Body of pancreas (tissue), 4 donors: ENCODE data around the gene SOAT2. TPM values are rescaled to one million over a fixed set of nuclear protein-coding genes. Genes with fewer than 3 reads are reported as not detected.
"Not testable (repeated sequence)": the region's sequence is repeated elsewhere in the genome, so short reads cannot be mapped to it uniquely, and the experiment has no call there.

Source experiments
- ATAC-seq: fragments of 150-250 bp; one replicate; pipeline ENCODE4 v1.9.1; 2016
- DNase-seq, 4 donors: peaks; one replicate each; pipeline ENCODE4 v3.0.0-alpha.2; 2019
- H3K27ac ChIP-seq, 4 donors: fragments of 200-600 bp; sonication (generic); 1 replicate in 3 of 4; 2 replicates in 1 of 4; pipeline versions ENCODE4 v1.5.1 to v1.6.1; 2016 to 2019; ENCODE audit warnings: mild to moderate bottlenecking in 1 of 4, mixed read lengths in 1 of 4, moderate library complexity in 1 of 4
- H3K27me3 ChIP-seq, 2 donors: fragments of 200-600 bp; sonication (generic); one replicate each; pipeline ENCODE4 v1.6.0; 2016; ENCODE audit warnings: mild to moderate bottlenecking in 1 of 2
- H3K36me3 ChIP-seq, 2 donors: fragments of 200-600 bp; sonication (generic); replicated peaks in 1 of 2; 2 replicates each; pipeline ENCODE4 v1.5.1; 2016; ENCODE audit warnings: low read depth in 2 of 2; ENCODE audit not compliant: insufficient read depth in 1 of 2
- H3K4me1 ChIP-seq: fragments of 200-600 bp; sonication (generic); one replicate; pipeline ENCODE4 v1.6.0; 2016
- H3K4me3 ChIP-seq, 2 donors: fragments of 200-600 bp; sonication (generic); 1 replicate in 1 of 2; 2 replicates in 1 of 2; pipeline ENCODE4 v1.5.1; 2016 to 2019
- H3K9me3 ChIP-seq, 3 donors: fragments of 200-600 bp; sonication (generic); 1 replicate in 2 of 3; 2 replicates in 1 of 3; pipeline ENCODE4 v1.5.1; 2016
- POLR2A ChIP-seq, 3 donors: fragments of 450-650 bp; IDR thresholded peaks; one replicate each; pipeline ENCODE4 v1.6.1; 2016; ENCODE audit warnings: antibody characterized with exemption in 3 of 3, mild to moderate bottlenecking in 2 of 3
- WGBS, 2 donors: methylation state at CpG; one replicate each; pipeline ENCODE4 v1.1.5; 2017; 5-methylcytosine and 5-hydroxymethylcytosine counted together
- intact Hi-C: fragments of 100-400 bp; cut with DNase I; formaldehyde crosslinking; loops from one replicate; pipeline ENCODE4 v1.15.1; 2023
- total RNA-seq, 2 donors: library from RNA; depleted of rRNA; stranded (reverse); fragments of >200 nt; gene quantifications; one replicate each; pipeline ENCODE4 v1.1.0, GENCODE V29; 2016
- TF ChIP-seq, protein P1 (sequence below), 7 experiments: fragments of 450-650 bp in 4 of 7; fragments of 200-600 bp in 3 of 7; sonication (generic) in 3 of 7; IDR thresholded peaks; one replicate each; pipeline ENCODE4 v1.5.1; 2016 to 2019; ENCODE audit warnings: antibody characterized with exemption in 7 of 7

Gene SOAT2
- total RNA-seq, 2 donors from 2014 or later, result not detected

DNA sequence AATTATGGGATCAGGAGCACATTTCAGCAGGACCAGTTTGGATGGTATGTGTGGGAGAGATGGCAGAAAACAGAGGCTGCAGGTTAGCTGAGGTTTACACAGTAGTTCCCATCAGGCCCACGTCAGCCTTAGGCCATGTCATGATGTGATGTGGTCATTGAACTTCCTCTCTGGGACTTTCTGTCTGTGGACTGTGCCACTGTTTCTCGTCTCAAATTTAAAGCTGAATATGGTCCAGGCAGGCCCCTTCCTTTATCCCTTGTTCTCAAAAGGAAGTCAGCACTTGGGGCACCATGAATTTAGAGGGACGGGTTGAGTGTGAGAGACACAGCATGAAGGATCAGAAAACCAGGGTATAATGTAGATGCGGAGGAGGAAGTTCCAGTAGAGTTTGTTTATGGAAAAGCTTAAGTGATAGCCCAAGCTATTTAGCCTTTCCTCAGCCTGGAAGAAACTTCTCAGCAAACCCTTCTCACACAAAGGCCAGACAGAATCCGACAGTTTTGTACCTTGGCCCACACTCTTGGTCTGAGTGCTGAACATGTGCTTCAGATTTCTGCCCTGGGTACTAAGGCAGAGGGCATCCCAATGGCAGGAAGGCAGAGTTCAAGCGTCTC lies 9.4 kb upstream of the SOAT2 start:
- Histone ChIP-seq H3K27me3 (no peaks in the 10 kb centered on the region), H3K36me3 (no peaks in the 10 kb centered on the region), H3K4me3 (no peak overlapping the region), H3K4me1 (peaks cover 21% of the 10 kb centered on the region), H3K27ac (peak overlapping the region in 1 of 4 donors; percentile 10), H3K9me3 (no peaks in the 10 kb centered on the region)
- 67 to 86% methylated on average over 6 of the region's 6 CpGs for WGBS, 2 donors
- ATAC-seq (no peak), DNase-seq (no peak)
- intact Hi-C loops, result no loop called here
- TF ChIP-seq POLR2A (IDR thresholded peaks at IDR 0.05), result no peak

DNA sequence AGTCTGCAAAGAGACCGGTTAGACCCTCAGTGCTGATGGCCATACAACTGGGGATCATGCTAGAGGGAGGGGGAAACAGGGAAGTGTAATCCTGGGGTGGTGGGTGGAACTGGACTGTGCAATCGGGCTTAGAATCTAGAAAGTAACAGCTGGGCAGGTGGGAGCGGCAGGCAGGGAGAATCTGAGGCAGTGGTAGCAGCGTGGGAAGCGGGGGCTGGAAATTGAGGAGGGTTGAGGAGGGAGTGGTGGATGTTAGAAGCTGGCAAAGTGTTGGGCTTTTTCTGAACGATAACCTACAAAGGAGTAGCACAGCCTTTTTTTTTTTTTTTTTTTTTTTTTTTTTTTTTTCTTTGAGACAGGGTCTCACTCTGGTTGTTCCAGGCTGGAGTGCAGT lies 8.9 kb upstream of the SOAT2 start:
- Histone ChIP-seq H3K9me3 (no peaks in the 10 kb centered on the region), H3K27me3 (no peaks in the 10 kb centered on the region), H3K4me1 (peaks cover 26% of the 10 kb centered on the region), H3K36me3 (no peaks in the 10 kb centered on the region), H3K4me3 (no peak overlapping the region), H3K27ac (peak overlapping the region in 1 of 4 donors; percentile 10)
- 75 to 78% methylated on average over 6 of the region's 6 CpGs for WGBS, 2 donors
- DNase-seq, result no peak
- no peak for ATAC-seq
- intact Hi-C loops, result no loop called here
- TF ChIP-seq POLR2A (IDR thresholded peaks at IDR 0.05), result no peak
- TF ChIP-seq, protein P1, sequence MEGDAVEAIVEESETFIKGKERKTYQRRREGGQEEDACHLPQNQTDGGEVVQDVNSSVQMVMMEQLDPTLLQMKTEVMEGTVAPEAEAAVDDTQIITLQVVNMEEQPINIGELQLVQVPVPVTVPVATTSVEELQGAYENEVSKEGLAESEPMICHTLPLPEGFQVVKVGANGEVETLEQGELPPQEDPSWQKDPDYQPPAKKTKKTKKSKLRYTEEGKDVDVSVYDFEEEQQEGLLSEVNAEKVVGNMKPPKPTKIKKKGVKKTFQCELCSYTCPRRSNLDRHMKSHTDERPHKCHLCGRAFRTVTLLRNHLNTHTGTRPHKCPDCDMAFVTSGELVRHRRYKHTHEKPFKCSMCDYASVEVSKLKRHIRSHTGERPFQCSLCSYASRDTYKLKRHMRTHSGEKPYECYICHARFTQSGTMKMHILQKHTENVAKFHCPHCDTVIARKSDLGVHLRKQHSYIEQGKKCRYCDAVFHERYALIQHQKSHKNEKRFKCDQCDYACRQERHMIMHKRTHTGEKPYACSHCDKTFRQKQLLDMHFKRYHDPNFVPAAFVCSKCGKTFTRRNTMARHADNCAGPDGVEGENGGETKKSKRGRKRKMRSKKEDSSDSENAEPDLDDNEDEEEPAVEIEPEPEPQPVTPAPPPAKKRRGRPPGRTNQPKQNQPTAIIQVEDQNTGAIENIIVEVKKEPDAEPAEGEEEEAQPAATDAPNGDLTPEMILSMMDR (IDR thresholded peaks at IDR 0.05), result no peak

DNA sequence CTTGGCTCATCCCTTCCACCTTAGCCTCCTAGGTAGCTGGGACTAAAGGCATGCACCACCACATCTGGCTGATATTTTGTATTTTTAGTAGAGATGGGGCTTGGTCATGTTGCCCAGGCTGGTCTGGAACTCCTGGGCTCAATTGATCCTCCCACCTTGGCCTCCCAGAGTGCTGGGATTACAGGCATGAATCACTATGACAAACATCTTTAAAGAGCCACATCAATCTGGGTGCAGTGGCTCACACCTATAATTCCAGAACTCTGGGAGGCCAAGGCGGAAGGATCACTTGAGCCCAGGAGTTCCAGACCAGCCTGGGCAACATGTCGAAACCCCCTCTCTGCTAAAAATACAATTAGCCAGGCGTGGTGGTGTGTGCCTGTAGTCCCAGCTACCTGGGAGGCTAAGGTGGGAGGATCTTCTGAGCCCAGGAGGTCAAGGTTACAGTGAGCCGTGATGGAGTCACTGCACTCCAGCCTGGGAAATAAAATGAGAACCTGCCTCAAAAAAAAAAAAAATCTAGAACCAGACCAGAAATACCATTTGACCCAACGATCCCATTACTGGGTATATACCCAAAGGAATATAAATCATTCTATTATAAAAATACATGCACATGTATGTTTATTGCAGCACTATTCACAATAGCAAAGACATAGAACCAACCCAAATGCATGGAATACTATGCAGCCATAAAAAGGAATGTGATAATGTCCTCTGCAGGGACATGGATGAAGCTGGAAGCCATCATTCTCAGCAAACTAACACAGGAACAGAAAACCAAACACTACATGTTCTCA lies 8.3 kb upstream of the SOAT2 start:
- ATAC-seq, H3K36me3 ChIP-seq, DNase-seq, H3K4me3 ChIP-seq, H3K9me3 ChIP-seq, H3K27me3 ChIP-seq, intact Hi-C loops, H3K27ac ChIP-seq: not testable (repeated sequence)
- H3K4me1 ChIP-seq, result peaks cover 27% of the 10 kb centered on the region
- 86 to 88% methylated on average over 5 of the region's 5 CpGs for WGBS, 2 donors

DNA sequence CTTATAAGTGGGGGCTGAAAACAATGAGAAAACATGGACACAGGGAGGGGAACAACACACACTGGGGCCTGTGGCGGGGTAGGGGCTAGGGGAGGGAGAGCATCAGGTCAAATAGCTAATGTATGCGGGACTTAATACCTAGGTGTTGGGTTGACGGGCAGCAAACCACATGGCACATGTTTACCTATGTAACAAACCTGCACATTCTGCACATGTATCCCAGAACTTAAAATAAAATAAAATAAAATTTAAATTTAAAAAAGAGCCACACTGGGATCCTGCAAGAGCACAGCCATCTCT lies 7.7 kb upstream of the SOAT2 start:
- DNase-seq, result not testable (repeated sequence)

DNA sequence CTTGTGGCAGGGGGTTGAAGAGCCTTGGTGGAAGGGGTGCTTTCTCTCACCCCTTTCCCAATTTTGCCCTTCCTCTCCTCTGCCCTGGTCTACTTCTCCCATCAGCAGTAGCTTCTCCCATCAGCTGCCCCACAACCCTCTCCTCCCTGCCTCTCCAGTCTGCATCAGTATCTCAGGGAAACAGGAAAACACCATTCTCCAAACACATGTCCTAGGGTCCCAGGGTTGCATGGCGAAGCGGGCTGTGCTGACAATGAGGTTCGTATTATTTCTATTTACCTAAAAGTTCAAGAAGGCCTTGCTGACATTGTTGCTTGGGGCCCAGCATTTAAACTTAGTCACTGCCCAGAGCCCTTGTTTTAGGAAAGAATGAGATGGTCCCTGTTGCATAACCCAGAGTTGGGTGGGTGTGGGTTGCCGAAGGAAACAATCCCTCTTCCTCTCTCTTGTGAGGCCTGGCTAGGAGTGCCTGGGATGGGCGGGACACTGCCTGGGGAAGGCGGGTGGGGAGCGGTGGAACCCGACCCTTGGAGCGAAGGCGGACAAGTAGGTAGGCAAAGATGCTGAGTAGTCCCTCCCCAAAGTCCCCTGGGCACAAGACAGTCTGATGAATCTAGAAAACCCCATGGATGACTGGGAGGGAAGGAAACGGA lies 7.1 kb upstream of the SOAT2 start:
- TF ChIP-seq, protein P1 (IDR thresholded peaks at IDR 0.05), result no peak
- TF ChIP-seq POLR2A (IDR thresholded peaks at IDR 0.05), result no peak

More for the DNA sequence above, 7.7 kb upstream of the SOAT2 start:
- H3K4me3 ChIP-seq, ATAC-seq, H3K27me3 ChIP-seq, H3K36me3 ChIP-seq, H3K9me3 ChIP-seq, H3K27ac ChIP-seq, intact Hi-C loops: not testable (repeated sequence)
- WGBS, 2 donors, result 94 to 95% methylated on average over 3 of the region's 3 CpGs
- H3K4me1 ChIP-seq, result peaks cover 27% of the 10 kb centered on the region

DNA sequence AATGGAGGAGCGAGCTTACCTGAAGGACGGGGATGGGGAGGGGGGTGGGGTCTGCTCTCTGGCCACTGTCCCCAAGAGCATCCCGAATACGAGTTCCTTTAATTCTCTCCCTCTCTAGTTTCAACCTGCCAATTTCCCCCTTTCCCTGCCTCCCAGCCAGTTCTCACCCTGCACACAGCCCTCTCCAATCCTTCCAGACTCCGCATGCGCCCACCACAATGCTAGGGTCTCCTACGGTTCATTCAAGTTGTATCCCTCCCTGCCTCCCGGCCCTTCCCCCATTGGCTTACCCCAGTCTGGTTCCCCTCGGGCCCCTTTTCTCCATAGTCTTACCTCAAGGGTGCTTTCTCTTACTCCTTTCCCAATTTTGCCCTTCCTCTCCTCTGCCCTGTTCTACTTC lies 6.5 kb upstream of the SOAT2 start:
- ATAC-seq (no peak), DNase-seq (no peak)
- WGBS, 2 donors, result 56 to 62% methylated on average over 9 of the region's 9 CpGs
- H3K4me1 ChIP-seq, result peaks cover 27% of the 10 kb centered on the region
- H3K4me3 ChIP-seq, result no peak overlapping the region
- H3K27ac ChIP-seq, result peak overlapping the region in 2 of 4 donors; percentile 65 to 68
- TF ChIP-seq, protein P1 (IDR thresholded peaks at IDR 0.05), result no peak
- H3K36me3 ChIP-seq, result no peaks in the 10 kb centered on the region
- H3K9me3 ChIP-seq, result no peaks in the 10 kb centered on the region
- H3K27me3 ChIP-seq, result no peaks in the 10 kb centered on the region
- intact Hi-C loops, result no loop called here

More for the DNA sequence above, 7.1 kb upstream of the SOAT2 start:
- H3K4me1 ChIP-seq, result peaks cover 27% of the 10 kb centered on the region
- intact Hi-C loops, result no loop called here
- peak in 2 of 4 donors; percentile 41 to 54 for DNase-seq
- H3K27ac ChIP-seq, result peak overlapping the region in 1 of 4 donors; percentile 28
- H3K9me3 ChIP-seq, result no peaks in the 10 kb centered on the region
- WGBS, 2 donors, result 73 to 92% methylated on average over 11 of the region's 11 CpGs
- H3K4me3 ChIP-seq, result no peak overlapping the region
- no peaks in the 10 kb centered on the region for H3K27me3 ChIP-seq
- no peaks in the 10 kb centered on the region for H3K36me3 ChIP-seq
- ATAC-seq, result peak; percentile 7
